ENCODE results near the gene RACGAP1.

Gene RACGAP1

GRCh38 chr12:49967042-49967776 is 58.1 kb downstream of the RACGAP1 start:
- peak; percentile 62 for DNase-seq

- no peak for DNase-seq
Measured at GRCh38 chr12:49966511-49967041, 58.7 kb downstream of the RACGAP1 start.

DNA sequence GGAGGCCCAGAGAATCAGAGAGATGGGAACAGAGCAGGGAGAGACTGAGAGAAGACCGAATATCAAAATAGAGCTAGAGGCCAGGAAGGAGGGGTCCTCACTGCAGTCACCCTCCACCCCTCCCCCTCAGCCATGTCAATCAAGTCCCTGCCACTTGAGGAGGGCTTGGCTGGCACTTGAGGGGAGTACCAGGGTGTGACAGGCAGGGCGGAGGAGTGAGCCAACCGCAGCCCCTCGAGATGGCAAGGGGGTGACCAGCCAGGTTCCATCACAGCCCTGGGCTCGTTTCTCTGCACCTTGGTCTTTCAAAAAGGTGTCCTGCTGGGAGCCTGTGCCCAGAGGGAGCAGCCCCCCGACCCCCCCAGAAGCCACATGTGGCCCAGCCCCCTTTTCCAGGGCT is 59.5 kb downstream of the RACGAP1 start:
- DNase-seq = no peak

DNA sequence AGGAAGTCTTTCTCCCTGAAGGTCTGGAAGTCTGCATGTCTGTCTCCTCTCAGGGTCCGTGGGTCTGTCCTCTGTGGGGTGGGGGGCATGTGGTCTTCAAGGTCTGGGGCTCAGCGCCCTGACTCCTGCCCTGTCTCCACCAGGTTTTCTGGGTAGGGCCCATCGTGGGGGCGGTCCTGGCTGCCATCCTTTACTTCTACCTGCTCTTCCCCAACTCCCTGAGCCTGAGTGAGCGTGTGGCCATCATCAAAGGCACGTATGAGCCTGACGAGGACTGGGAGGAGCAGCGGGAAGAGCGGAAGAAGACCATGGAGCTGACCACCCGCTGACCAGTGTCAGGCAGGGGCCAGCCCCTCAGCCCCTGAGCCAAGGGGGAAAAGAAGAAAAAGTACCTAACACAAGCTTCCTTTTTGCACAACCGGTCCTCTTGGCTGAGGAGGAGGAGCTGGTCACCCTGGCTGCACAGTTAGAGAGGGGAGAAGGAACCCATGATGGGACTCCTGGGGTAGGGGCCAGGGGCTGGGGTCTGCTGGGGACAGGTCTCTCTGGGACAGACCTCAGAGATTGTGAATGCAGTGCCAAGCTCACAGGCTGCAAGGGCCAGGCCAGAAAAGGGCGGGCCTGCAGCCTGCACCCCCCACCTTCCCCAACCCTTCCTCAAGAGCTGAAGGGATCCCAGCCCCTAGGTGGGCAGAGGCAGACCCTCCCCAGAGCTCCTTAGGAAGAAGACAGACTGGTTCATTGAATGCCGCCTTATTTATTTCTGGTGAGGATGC is 60.3 kb downstream of the RACGAP1 start:
- DNase-seq = no peak

DNA sequence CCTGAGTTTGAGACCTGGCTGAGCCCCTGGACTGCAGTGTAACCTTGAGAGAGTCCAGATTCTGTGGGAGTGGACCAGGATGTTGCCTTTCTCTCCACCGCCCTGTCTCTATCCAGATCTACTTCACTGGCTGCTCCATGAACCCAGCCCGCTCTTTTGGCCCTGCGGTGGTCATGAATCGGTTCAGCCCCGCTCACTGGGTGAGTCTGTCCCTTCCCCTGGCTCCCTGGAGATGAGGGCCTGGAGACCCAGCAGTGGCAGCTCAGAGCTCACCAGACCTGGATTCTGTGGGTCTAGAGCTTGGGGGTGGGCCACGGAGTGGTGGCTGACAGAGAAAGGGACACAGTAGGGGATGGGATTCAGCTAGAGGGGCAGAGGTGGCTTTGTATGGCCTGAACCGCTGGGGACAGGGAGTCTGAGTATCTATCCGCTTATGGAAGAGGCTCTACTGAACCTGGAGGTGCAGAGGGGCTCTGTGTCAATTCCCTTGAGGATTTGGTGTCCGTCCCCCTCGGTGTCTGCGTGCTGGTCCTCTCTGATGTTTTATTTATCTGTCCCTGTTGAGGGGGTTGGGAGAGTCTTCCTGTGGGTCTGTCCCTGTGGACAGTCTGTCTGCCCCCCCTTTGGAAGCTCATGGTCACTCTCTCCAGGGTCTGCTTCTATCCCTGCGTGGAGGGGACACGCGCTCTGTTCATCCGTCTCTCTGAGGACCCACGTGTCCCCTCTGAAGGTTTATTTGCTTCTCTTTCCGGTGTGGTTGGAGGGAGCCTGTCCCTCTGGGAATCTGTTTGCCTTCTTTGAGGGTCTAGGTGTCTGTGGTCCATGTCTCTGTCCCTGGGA is 61.1 kb downstream of the RACGAP1 start:
- no peak for DNase-seq

- no peak for DNase-seq
Measured at GRCh38 chr12:49962861-49963765, 62.2 kb downstream of the RACGAP1 start.

DNA sequence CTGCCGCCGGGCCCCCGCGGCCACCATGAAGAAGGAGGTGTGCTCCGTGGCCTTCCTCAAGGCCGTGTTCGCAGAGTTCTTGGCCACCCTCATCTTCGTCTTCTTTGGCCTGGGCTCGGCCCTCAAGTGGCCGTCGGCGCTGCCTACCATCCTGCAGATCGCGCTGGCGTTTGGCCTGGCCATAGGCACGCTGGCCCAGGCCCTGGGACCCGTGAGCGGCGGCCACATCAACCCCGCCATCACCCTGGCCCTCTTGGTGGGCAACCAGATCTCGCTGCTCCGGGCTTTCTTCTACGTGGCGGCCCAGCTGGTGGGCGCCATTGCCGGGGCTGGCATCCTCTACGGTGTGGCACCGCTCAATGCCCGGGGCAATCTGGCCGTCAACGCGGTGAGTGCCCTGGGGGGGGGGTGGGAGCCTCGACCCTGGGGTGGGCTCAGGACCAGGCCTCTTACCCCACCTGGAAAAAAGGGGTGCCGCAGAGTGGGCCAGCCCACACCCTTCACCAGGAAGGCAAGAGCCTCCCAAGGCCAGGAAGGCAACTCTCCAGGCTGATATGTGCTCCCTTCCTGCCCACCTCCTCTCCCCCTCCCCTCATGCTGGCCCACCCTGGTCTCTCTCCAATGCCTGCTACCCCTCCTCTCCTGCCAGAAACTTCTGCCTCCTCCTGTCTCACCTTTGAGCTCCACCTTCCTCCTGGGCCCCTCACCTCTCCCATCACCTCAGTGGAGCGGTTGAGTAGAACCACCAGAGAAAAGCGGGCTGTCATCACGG is 63.1 kb downstream of the RACGAP1 start:
- no peak for DNase-seq

DNA sequence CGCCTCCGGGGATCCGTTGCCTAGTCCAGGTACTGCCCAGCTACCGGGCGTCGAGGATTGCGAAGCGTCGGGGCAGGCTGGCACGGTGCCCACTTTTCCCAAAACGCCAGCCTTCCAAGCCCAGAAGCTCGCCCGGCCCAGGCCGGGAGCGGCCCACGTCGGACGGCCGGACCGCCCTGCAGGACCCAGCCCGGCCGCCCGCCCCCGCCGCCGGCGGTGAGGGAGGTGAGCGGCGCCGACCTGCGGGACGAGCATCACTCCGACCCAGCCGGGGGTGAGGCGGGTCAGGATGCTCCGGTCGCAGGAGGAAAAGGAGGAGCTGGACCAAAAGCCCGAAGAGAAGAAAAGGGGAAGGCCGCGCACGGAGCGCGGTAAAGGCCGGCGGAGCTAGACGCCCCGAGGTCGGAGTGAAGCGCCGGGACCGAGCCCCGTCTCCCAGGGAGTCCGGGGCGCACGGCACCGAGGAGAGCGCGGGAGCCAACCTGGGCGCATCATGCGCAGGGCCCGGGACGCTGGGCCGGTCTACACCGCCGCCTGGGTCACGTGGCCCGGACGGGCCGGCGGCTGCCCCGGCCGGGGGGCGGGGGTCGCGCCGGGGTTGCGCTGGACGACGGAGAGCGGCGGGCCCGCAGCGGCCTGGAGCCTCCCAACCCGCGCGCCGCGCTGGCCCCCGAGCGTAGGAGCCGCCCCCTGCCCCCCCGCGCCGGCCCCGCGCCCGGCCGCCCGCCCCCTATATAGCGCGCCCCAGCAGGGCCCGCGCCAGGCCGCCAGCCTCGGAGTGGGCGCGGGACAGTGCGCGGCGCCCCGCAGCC is 64.0 kb downstream of the RACGAP1 start, which contains the start of gene AQP5:
Gene AQP5, plus strand, starts transcription at position 762 of the 812 bp plus-strand sequence. CDS start 146 bp downstream, outside the sequence.
- no peak for DNase-seq

GRCh38 chr12:49960474-49961110 is 64.7 kb downstream of the RACGAP1 start:
- DNase-seq = no peak

DNA sequence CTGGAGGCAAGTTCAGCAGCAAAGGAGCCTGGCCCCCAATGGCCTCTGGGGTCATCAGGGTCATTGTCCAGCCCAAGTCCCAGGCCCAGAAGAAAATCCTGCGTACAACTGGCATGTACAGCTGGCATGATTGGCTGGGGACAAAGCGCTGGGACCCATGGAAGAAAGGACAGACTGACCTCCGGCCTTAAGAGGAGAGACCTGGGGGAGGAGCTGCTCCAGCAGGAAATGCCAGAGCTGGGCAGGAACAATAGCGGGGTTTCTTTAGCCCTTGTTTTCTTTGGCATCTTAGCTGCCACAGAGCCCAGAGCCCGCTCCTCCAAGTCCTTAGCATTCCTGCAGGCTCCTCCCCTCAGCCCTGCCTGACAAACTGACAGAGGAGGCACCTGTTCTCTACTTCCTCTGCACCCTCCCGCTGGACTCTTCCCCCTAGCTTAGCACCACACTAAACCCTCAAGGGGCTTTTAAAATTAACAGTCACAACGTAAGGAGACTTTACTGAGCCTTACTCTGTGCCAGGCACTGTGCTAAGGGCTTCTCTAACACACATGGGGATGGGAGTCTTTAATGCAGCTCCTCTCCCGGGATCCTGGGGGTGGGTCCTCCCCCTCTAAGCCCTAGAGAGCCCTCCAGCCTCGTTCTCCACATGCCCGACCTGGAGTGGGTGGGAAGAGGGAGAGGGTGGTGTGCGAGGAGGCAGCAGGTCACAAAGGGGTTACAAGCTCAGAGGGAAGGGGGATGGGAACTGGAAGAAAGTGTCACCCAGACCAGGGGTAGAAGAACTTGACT is 65.4 kb downstream of the RACGAP1 start:
- DNase-seq = no peak

DNA sequence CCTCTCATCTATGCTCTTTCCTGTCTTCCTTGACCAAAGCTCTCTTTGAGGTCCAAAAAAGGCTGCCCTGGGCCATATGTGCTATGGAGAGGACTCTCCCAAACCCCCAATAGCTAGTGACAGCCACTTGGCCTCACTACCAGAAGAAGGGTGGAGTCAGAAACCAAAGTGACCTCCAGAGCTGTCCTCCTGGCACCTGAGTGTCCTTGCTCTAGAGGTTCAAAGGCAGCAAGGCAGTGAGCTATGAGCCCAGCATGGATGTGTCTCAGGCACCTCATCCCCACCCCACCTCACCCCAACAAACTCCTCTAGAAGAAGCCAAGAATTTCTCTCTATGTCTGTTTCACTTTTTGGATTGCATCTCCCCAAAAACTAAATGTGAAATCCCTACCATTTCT is 67.7 kb downstream of the RACGAP1 start:
- no peak for DNase-seq

DNA sequence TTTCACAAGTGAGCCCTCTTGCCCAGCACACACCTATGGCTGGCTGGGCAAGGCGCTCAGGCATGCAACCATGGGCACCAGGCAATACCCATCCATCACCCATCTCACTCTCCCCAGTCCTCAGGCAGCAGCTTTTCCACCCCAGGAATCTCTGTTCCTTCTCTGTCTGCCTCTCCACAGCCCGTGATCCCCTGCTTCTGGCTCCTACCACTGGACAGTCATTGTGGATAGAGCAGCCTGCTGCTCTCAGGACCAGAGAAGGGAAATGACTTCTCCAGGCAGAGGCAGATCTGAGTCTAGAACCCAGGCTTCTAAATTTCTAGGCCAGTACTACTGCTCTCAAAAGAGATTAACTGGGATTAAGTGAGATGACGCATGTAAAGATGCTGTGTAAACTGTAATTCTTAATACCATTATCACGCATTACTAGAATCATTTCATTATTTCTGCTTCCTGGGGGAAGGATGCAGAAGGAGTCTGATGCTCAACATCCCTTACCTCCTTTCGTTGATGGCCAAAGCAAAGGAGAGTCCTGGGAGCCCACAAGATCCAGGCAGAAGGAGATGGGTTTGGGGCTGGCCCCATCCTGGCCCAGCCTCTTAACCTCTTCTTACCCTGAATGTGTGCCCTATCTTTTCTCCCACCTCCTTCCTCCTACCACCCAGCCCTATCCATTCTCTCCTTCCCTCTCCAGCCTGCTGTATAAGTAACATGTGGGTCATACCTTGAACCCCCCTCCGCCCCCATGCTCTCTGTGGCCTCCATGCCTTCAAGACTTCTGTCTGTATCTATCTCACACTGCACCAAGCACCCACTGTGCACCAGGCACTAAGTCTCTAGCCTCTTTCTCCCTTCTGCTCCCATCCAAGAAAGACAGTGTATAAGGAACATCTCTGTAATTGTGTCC is 68.4 kb downstream of the RACGAP1 start:
- DNase-seq = no peak

DNA sequence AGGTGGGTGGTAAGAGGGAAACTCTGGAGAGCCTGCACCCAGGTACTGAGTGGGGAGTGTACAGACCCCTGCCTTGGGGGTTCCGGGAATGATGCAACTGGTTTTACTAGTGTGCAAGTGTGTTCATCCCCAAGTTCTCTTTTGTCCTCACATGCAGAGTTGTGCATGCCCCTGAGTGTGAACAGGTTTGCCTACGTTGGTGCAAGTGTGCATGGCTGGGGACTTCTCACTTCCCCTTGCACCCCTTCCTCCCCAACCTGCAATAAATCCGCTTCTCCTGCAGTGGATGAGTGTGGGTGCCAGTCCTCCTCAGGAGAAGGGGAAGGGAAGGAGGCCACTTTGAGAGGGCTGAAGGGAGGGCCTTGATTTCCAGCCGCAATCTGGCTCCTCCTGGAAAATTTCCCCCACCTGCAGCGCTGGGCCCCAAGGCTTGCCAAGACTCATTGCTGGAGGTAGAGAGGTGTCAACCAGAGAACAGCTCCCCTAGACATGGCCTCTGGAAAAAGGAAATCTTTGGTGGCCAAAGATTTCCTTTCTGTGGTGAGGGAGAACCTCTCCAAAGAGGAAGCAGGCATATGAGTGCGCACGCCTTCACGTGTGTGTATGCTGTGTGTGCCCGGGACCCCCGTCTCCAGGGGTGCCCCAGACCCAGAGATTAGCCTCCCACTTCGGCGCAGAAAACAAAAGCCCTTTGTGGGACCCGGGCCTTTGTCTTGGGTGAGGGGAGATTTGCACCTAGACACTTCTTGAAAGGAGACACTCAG is 69.2 kb downstream of the RACGAP1 start:
- no peak for DNase-seq

DNA sequence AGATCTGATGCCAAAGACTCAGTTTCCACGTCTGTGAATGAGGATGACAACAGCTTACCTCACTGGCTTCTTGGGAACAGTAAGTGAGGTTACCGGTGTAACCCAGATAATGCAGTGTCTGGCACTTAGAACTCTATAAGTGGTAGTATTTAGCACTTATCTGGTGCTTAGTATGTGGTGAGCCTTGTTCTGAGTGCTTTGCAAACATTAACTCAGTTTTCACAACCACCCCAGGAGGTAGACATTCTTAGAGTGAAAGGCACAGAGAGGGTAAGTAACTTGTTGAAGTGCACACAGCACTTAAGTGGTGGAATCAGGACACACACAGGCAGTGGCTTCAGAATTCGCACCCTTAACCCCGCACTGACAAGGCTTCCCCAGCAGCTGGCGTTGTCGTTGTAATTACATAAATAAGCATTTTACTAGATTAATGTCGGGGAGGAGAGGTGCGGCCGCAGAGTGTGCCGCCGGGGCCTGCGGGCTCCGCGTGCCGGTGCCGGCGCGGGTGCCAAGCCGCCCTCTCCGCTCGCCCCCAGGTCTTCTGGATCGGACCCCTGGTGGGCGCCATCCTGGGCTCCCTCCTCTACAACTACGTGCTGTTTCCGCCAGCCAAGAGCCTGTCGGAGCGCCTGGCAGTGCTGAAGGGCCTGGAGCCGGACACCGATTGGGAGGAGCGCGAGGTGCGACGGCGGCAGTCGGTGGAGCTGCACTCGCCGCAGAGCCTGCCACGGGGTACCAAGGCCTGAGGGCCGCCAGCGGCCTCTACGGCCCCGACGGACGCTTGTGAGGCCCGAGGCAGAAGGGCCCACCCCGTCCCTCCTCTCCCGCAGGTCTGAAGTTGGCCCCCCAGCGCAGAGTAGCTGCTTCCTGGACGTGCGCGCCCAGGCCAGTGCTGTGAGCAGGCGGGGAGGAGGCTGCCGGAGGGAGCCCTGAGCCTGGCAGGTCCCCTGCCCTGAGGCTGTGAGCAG is 70.1 kb downstream of the RACGAP1 start:
- no peak for DNase-seq

DNA sequence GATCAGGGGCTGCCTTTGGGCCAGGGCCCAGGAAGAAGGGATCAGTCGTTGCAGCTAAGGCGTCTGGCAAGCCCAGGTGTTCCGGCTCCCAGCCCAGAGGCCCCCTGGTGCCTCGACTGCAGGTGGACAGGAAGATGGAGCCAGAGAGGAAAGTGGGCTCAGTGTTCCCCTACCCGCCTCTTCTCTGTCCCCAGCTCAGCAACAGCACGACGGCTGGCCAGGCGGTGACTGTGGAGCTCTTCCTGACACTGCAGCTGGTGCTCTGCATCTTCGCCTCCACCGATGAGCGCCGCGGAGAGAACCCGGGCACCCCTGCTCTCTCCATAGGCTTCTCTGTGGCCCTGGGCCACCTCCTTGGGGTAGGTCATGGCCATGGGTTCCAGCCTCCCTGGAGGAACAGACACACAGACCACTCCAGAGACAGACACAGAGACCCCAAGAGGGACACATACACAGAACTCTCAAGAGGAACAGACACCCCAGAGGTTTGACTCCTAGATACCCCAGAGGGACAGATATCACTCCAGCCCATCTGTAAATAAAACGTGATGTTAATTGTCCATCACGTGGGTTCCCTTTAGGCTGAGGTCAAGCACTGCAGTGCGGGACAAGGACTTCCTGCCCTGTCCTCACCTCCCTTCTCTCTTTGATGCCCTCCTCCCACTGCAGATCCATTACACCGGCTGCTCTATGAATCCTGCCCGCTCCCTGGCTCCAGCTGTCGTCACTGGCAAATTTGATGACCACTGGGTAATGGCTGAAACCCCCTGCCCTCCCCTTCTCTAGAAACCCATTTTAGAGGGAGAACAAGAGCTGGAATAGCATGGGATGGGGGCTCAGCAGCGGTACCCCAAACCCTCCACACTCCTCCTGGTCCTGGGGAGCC is 71.1 kb downstream of the RACGAP1 start:
- no peak for DNase-seq
